HG02610 (cell line): ENCODE data around the gene TLX2.
"Not testable (repeated sequence)": the region's sequence is repeated elsewhere in the genome, so short reads cannot be mapped to it uniquely, and the experiment has no call there.

Experiments
- ATAC-seq: cut with Tn5 transposase; IDR thresholded peaks from one replicate; pipeline ENCODE4 v1.9.1; 2021; ENCODE audit warnings: mild to moderate bottlenecking, moderate library complexity; ENCODE audit not compliant: unreplicated experiment

Gene TLX2

DNA sequence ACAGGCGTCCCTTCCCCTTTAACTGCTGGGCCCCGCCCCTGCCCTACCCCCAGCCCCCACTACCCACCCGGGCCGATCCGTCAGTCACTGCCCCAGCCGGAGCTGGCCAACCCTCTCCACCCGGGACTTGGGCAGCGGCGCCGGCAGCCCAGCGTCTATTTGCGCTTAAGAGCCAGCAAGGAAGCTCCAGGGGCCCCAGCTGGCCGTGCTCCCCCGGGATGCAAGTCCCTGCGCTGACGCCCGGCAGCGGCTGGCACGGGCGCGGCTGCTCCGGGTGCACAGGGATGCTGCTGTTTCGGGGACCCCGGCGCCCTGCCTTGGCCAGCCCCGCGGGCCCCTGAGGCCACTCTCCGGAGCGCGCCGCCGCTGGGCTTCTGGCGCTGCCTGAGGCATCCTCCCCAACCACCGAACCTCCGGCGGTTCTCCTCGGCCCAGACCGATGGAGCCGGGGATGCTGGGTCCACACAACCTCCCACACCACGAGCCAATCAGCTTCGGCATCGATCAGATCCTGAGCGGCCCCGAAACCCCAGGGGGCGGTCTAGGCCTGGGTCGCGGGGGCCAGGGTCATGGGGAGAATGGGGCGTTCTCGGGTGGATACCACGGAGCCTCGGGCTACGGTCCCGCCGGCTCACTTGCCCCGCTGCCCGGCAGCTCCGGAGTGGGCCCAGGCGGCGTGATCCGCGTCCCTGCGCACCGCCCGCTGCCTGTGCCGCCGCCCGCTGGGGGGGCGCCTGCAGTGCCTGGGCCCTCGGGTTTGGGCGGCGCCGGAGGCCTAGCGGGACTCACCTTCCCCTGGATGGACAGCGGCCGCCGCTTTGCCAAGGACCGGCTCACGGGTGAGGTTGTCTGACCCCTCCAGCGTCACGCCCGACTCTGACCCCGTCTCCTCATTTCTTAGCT lies at the start of gene TLX2:
TLX2 (plus strand) TSS at position 83 of the 903 bp plus-strand sequence; CDS start at position 440, 357 bp downstream.
- ATAC-seq, result no peak

DNA sequence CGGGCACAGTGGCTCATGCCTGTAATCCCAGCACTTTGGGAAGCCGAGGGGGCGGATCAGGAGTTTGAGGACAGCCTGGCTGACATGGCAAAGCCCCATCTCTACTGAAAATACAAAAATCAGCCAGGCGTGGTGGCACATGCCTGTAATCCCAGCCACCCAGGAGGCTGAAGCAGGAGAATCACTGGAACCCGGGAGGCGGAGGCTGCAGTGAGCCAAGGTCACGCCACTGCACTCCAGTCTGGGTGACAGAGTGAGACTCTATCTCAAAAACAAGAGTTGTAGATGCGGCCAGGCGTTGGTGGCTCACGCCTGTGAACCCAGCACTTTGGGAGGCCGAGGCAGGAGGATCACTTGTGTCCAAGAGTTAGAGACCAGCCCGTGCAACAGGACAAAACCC lies 43.5 kb upstream of the TLX2 start:
- not testable (repeated sequence) for ATAC-seq

DNA sequence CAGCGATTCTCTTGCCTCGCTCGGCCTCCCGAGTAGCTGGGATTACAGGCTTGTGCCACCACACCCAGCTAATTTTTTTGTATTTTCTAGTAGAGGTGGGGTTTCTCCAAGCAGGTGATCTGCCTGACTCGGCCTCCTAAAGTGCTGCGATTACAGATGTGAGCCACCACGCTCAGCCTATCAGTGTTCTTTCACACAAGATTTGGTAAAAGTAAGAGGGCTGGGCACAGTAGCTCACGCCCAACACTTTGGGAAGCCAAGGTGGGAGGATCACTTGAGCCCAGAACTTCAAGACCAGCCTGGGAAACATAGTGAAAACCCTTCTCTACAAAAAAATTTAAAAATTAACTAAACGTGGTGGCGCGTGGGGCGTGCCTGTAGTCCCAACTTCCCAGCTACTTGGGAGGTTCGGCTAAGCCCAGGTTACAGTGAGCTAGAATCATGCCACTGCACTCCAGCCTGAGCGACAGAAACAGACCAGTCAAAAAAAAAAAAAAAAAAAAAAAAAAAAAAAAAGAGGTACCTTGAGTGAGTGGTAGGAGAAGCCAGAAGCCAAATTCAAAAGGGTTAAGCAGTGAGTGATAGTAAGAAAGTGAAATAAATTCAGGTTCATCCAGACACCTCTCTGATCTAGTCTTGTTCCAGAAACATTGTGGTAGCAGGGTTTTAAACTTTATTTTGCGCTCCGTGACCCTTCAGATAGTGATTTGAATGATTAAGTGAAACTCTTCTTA lies 42.8 kb upstream of the TLX2 start:
- no peak for ATAC-seq

GRCh38 chr2:74472086-74472944 lies 41.9 kb upstream of the TLX2 start, which contains the start of gene MRPL53:
Gene MRPL53, minus strand, starts transcription at chr2:74472680. Its CDS starts 20 bp downstream, at chr2:74472660.
- ATAC-seq, result peak; percentile 92

DNA sequence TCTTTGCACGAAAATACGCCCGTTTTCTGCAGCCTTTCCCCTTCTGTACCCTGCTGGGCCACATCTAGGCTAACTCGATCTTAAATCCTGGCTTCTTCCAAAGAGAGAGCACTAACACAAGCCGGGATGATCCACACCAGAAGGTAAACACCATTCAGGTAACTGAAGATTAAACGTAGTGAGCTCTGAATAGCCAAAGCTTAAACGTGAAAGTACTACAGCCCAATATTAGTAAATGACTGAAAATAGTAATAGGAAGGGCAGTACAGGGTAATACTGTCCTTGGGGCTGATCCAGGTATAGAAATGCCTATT lies 41.3 kb upstream of the TLX2 start:
- no peak for ATAC-seq

DNA sequence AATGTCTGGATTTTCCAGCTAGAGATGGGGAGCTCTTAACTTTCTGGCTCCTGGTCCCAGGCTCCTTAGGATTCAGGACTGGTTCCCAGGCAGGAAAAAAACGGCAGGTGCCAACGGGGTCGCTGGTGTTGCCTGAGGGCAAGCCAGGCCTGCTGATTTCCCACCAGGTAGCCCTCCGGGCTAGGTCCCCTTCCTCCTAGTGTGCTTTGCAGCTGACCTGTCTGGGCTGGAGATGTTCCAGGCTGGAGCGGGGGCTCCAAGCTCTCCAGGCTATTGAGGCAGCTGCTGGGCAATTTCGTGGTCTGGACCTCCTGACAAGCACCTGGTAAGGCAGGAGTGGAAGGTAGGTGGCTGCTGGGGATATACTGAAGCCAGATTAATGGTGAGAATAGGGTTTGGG lies 39.8 kb upstream of the TLX2 start:
- no peak for ATAC-seq

DNA sequence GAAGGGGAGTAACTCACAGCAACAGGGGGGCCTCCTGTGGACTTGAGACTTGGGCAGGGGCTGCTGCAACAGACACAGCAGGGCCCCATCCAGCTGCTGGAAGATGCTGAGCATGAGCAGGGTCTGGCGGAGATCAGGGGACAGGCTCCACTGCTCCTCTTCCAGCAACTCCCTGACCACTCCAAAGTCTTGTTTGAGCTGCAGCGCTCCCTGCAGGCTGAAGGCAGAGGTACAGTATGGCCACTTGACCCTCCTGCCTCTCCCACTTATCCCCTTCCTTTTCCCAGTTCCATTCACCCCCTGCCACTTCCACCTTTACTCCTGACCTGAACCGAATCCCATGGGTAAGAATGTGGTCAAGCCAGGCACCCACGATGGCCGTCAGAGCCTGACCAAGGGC lies 39.4 kb upstream of the TLX2 start:
- ATAC-seq, result no peak

DNA sequence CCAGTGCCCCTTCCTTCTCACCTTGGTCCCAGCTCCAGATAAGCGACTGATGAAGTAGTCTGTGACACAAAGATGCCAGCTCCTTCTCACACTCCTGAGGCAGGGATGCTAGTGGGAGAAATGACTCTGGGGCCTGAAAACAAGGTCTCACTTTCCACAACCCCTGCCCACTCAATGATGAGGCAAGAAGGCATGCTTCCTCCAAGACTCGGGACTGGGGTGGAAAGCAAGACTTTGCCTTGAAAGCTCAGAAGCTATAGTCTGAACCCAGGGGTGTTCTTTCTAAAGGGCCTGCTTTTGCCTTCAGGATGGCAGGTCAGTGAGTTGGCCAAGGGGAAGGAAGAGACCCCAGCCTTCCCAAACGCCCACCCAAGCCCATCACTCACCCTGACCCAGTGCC lies 32.8 kb upstream of the TLX2 start:
- ATAC-seq, result no peak

- ATAC-seq, result peak; percentile 34
These were observed 32.1 kb upstream of the TLX2 start for GRCh38 chr2:74481961-74482800.

DNA sequence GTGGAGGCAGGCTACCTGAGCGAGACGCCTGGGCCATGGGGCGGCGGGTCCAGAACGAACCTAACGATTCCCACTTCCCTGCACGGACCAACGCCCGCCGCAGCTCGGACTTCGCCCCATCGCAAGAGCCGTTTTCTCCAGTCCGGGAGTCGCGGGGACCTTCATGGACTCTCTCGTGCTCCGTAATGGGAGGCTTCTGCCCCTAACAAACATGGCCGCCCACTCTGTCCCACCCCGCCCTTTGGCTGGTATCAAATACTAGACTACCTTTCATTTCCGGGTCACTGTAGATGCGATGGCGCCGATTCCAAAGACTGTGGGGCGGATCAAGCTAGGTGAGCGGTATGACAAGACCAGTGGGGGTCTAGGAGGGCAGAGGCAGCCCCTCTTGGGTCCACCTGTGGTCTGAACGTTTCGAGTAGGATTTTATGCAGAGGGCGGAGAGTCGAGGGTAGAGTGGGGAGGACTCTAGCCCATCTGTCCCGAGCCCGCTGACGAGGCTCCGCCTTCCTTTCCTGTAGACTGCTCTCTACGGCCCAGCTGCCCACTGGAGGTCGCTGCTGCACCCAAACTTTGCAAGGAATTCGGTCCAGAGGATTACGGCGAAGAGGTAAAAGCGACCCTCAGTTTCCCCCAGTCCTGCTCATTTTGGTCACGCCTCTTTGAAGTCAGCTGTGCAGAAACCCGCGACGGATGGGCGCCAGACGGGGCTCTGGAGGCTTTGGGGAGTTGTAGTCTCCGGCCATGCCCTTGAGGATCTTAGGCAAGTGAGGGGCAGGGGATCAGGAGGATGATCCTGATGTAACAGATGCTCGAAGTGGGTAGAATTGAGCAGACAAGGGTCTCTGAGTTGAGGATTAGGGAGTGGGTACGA lies 31.2 kb upstream of the TLX2 start, which contains the start of the genes CCDC142 and TTC31:
CCDC142 (minus strand) TSS at position 198 of the 874 bp plus-strand sequence; CDS start at position 37, 161 bp downstream.
TTC31 (plus strand) TSS at position 281 of the 874 bp plus-strand sequence; CDS start at position 296, 15 bp downstream.
- ATAC-seq, result peak; percentile 91

DNA sequence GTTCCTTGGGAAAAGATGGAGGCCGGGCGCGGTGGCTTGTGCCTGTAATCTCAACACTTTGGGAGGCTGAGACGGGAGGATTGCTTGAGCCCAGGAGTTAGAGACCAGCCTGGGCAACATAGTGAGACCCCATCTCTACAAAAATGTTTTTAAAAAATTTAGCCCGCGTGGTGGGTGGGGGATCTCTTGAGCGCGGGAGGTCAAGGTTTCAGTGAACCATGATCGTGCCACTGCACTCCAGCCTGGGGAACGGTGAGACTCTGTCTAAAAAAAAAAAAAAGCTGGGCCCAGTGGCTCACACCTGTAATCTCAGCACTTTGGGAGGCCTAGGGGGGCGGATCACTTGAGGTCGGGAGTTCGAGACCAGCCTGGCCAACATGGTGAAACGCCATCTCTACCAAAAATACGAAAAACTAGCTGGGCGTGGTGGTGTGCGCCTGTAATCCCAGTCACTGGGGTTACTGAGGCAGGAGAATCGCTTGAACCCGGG lies 30.5 kb upstream of the TLX2 start:
- ATAC-seq, result not testable (repeated sequence)

GRCh38 chr2:74486141-74486540 lies 28.1 kb upstream of the TLX2 start:
- ATAC-seq, result no peak

- ATAC-seq, result no peak
These were observed 25.4 kb upstream of the TLX2 start for GRCh38 chr2:74488643-74489481.

- no peak for ATAC-seq
These were observed 24.3 kb upstream of the TLX2 start for GRCh38 chr2:74489906-74490305.

- ATAC-seq, result no peak
These were observed 22.4 kb upstream of the TLX2 start for GRCh38 chr2:74491648-74492544.

DNA sequence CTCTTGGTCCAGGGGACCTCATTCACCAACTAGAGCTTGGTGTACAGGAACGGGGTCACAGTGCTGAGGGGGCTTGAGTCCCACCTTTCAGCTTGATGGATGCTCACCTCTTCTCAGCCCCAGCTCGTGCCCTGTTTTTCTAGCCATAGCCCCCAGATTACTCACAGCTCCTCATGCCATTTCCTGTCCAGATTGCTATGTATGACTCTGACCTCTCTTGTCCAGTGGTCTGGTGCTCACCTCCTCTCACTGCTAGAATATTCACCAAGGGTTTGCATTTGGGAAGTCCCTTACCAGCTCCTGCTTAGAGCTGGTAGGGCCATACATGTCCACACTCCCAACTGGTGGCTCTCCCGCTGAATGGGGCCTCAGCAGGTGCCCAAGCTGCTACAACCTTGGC lies 20.7 kb upstream of the TLX2 start:
- no peak for ATAC-seq

DNA sequence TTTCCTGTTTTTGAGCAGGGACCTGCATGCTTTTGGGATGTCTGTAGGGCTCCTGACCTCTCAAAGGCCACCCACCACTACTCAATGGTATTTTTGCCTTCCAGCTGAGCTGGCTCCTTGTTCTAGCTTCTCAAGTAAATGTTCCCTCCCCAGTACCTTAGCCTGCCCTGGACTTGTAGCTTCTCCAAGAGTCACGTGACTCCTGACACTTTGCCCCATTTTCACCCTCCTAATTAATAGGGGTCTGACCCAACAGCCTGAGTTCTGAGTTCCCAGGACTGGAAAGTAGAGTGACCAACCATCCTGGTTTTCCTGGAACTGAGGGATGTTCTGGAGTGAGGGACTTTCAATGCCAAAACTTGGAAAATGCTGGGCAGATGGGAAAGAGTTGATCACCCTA lies 18.8 kb upstream of the TLX2 start:
- no peak for ATAC-seq
